CD8-positive, alpha-beta memory T cell (primary cell): ENCODE data around the gene TTK. TPM values are rescaled to one million over a fixed set of nuclear protein-coding genes. Genes with fewer than 3 reads are reported as not detected.

Source experiments
- CTCF ChIA-PET: fragments of 350-600 bp; sonication (Branson Sonifier 250); formaldehyde crosslinking; loops from one replicate; lab custom pipeline; 2021; ENCODE audit warnings: antibody characterized with exemption; lab: Charles Lee
- POLR2A ChIA-PET: fragments of 350-600 bp; sonication (Branson Sonifier 250); formaldehyde crosslinking; loops from one replicate; lab custom pipeline; 2021; ENCODE audit warnings: antibody characterized with exemption; lab: Charles Lee
- DNase-seq, 5 donors: peaks; one replicate each; pipeline versions ENCODE4 v3.0.0 to v3.0.0-alpha.2; 2020 to 2022; ENCODE audit warnings: mixed read lengths in 1 of 5
- H3K27ac ChIP-seq: one replicate; pipeline ENCODE4 v1.7.0; 2013; ENCODE audit warnings: low read depth, mild to moderate bottlenecking, low read length, moderate library complexity
- H3K27me3 ChIP-seq: 2 replicates; pipeline ENCODE4 v1.7.0; 2013; ENCODE audit warnings: low read length, mild to moderate bottlenecking; ENCODE audit not compliant: insufficient read depth, poor library complexity, severe bottlenecking
- H3K36me3 ChIP-seq: 2 replicates; pipeline ENCODE4 v1.7.0; 2013; ENCODE audit warnings: mild to moderate bottlenecking, low read length, moderate library complexity; ENCODE audit not compliant: insufficient read depth
- H3K4me1 ChIP-seq: 2 replicates; pipeline ENCODE4 v1.7.0; 2013; ENCODE audit warnings: mild to moderate bottlenecking, low read length, moderate library complexity; ENCODE audit not compliant: insufficient read depth
- H3K4me3 ChIP-seq: 2 replicates; pipeline ENCODE4 v1.7.0; 2013; ENCODE audit warnings: mild to moderate bottlenecking, low read length
- H3K9me3 ChIP-seq: 2 replicates; pipeline ENCODE4 v1.7.0; 2013; ENCODE audit warnings: mild to moderate bottlenecking, low read length
- H3K27ac Mint-ChIP-seq, 8 donors: one replicate each; pipeline ENCODE4 v1.8.0; 2020 to 2021; ENCODE audit warnings: mixed read lengths in 8 of 8, mild to moderate bottlenecking in 6 of 8, inconsistent platforms in 3 of 8, moderate library complexity in 3 of 8
- H3K27me3 Mint-ChIP-seq, 2 donors: one replicate each; pipeline ENCODE4 v1.8.0; 2020 to 2021; ENCODE audit warnings: mixed read lengths in 2 of 2, mild to moderate bottlenecking in 1 of 2, moderate library complexity in 1 of 2
- H3K36me3 Mint-ChIP-seq, 3 donors: one replicate each; pipeline ENCODE4 v1.8.0; 2020 to 2021; ENCODE audit warnings: mixed read lengths in 3 of 3, inconsistent platforms in 1 of 3, mild to moderate bottlenecking in 1 of 3
- H3K4me1 Mint-ChIP-seq, 3 donors: one replicate each; pipeline ENCODE4 v1.8.0; 2020 to 2021; ENCODE audit warnings: mixed read lengths in 3 of 3, inconsistent platforms in 1 of 3, mild to moderate bottlenecking in 1 of 3
- H3K4me3 Mint-ChIP-seq, 7 donors: one replicate each; pipeline ENCODE4 v1.8.0; 2020 to 2021; ENCODE audit warnings: mixed read lengths in 7 of 7, mild to moderate bottlenecking in 6 of 7, moderate library complexity in 4 of 7, inconsistent platforms in 2 of 7
- H3K9me3 Mint-ChIP-seq, 5 donors: one replicate each; pipeline ENCODE4 v1.8.0; 2020 to 2022; ENCODE audit warnings: mixed read lengths in 5 of 5, mild to moderate bottlenecking in 3 of 5, moderate library complexity in 2 of 5, inconsistent platforms in 1 of 5
- polyA plus RNA-seq: library from polyadenylated mRNA; unstranded; fragments of 300-500 nt; fragmentation: Illumina TruSeq; gene quantifications from one replicate; pipeline ENCODE4 v1.2.3, GENCODE V29; 2021
- total RNA-seq, 2 experiments: library from RNA; stranded (reverse); gene quantifications; one replicate each; pipeline ENCODE4 v1.2.3, GENCODE V29; 2021

Gene TTK
- total and polyA plus RNA-seq, 3 experiments from 2014 or later, result 0.06 to 22.5 (median 19.4) TPM

GRCh38 chr6:80005406-80005805 lies 957 bp downstream of the TTK start:
- Histone ChIP-seq H3K9me3 (no peaks in the 10 kb centered on the region), H3K36me3 (no peaks in the 10 kb centered on the region), H3K4me1 (peaks cover 16% of the 10 kb centered on the region), H3K27ac (peak overlapping the region; percentile 85), H3K27me3 (no peaks in the 10 kb centered on the region), H3K4me3 (no peak overlapping the region)
- peak overlapping the region in 6 of 7 donors; percentile 79 to 93 (median 90) for H3K4me3 Mint-ChIP-seq
- H3K9me3 Mint-ChIP-seq, result no peaks in the 10 kb centered on the region
- ChIA-PET POLR2A (interaction anchor here (0.6 kb wide), 1 partner anchor 97 kb away, joined by 4 read pairs; no protein-coding TSS in a partner anchor), CTCF (interaction anchor here (1.0 kb wide), 2 partner anchors 56 to 136 kb away, joined by 3 to 6 read pairs; no protein-coding TSS in a partner anchor)
- peaks cover 18 to 29% (median 24%) of the 10 kb centered on the region in 3 donors for H3K4me1 Mint-ChIP-seq
- H3K27me3 Mint-ChIP-seq, result peaks cover 0 to 3% of the 10 kb centered on the region in 2 donors
- peaks cover 0 to 3% (median 0%) of the 10 kb centered on the region in 3 donors for H3K36me3 Mint-ChIP-seq
- no peak for DNase-seq
- H3K27ac Mint-ChIP-seq, result peak overlapping the region in 3 of 8 donors; percentile 12 to 88 (median 88)

- H3K36me3 Mint-ChIP-seq, result peaks cover 0 to 3% (median 0%) of the 10 kb centered on the region in 3 donors
- no peaks in the 10 kb centered on the region for H3K27me3 Mint-ChIP-seq
- no peaks in the 10 kb centered on the region for H3K9me3 Mint-ChIP-seq
- DNase-seq, result no peak
- H3K4me1 ChIP-seq, result peaks cover 16% of the 10 kb centered on the region
- H3K27ac ChIP-seq, result no peak overlapping the region
- peak overlapping the region in 1 of 7 donors; percentile 20 for H3K4me3 Mint-ChIP-seq
- H3K27ac Mint-ChIP-seq, result no peak overlapping the region
- peaks cover 18 to 30% (median 24%) of the 10 kb centered on the region in 3 donors for H3K4me1 Mint-ChIP-seq
- H3K4me3 ChIP-seq, result no peak overlapping the region
- H3K9me3 ChIP-seq, result no peaks in the 10 kb centered on the region
- H3K36me3 ChIP-seq, result no peaks in the 10 kb centered on the region
- ChIA-PET CTCF (no interaction called here), POLR2A (no interaction called here)
- H3K27me3 ChIP-seq, result no peaks in the 10 kb centered on the region
These were observed 2.1 kb downstream of the TTK start for GRCh38 chr6:80006541-80006940.

GRCh38 chr6:80009531-80009930 lies 5.1 kb downstream of the TTK start:
- no peak overlapping the region for H3K27ac Mint-ChIP-seq
- H3K9me3 Mint-ChIP-seq, result no peaks in the 10 kb centered on the region
- Histone ChIP-seq H3K9me3 (no peaks in the 10 kb centered on the region), H3K36me3 (no peaks in the 10 kb centered on the region), H3K27ac (no peak overlapping the region), H3K27me3 (no peaks in the 10 kb centered on the region), H3K4me3 (no peak overlapping the region), H3K4me1 (peaks cover 6% of the 10 kb centered on the region)
- POLR2A ChIA-PET, result no interaction called here
- peak overlapping the region in 1 of 7 donors; percentile 16 for H3K4me3 Mint-ChIP-seq
- peaks cover 4 to 14% (median 8%) of the 10 kb centered on the region in 3 donors for H3K4me1 Mint-ChIP-seq
- H3K36me3 Mint-ChIP-seq, result no peaks in the 10 kb centered on the region
- CTCF ChIA-PET, result interaction anchor here (0.8 kb wide), 1 partner anchor 9 kb away, joined by 4 read pairs; no protein-coding TSS in a partner anchor
- no peak for DNase-seq
- no peaks in the 10 kb centered on the region for H3K27me3 Mint-ChIP-seq

- Mint-ChIP-seq H3K4me1 (peaks cover 0 to 6% (median under 1%) of the 10 kb centered on the region in 3 donors), H3K36me3 (no peaks in the 10 kb centered on the region), H3K27me3 (no peaks in the 10 kb centered on the region), H3K9me3 (no peaks in the 10 kb centered on the region), H3K4me3 (no peak overlapping the region), H3K27ac (peak overlapping the region in 1 of 8 donors; percentile 7)
- peaks cover under 1% of the 10 kb centered on the region for H3K4me1 ChIP-seq
- no peak overlapping the region for H3K27ac ChIP-seq
- DNase-seq, result no peak
- no peak overlapping the region for H3K4me3 ChIP-seq
- no peaks in the 10 kb centered on the region for H3K27me3 ChIP-seq
- POLR2A ChIA-PET, result no interaction called here
- no peaks in the 10 kb centered on the region for H3K9me3 ChIP-seq
- CTCF ChIA-PET, result interaction anchor here (0.8 kb wide), 1 partner anchor 10 kb away, joined by 4 read pairs; no protein-coding TSS in a partner anchor
- H3K36me3 ChIP-seq, result no peaks in the 10 kb centered on the region
These were observed 5.8 kb downstream of the TTK start for GRCh38 chr6:80010288-80010687.

GRCh38 chr6:80015839-80016435 lies 11.5 kb downstream of the TTK start:
- H3K27ac Mint-ChIP-seq, result no peak overlapping the region
- Histone ChIP-seq H3K4me3 (no peak overlapping the region), H3K4me1 (no peaks in the 10 kb centered on the region), H3K27me3 (no peaks in the 10 kb centered on the region), H3K36me3 (no peaks in the 10 kb centered on the region), H3K9me3 (no peaks in the 10 kb centered on the region), H3K27ac (no peak overlapping the region)
- peaks cover 3 to 7% (median 3%) of the 10 kb centered on the region in 3 donors for H3K4me1 Mint-ChIP-seq
- POLR2A ChIA-PET, result no interaction called here
- CTCF ChIA-PET, result no interaction called here
- no peaks in the 10 kb centered on the region for H3K27me3 Mint-ChIP-seq
- no peak for DNase-seq
- H3K9me3 Mint-ChIP-seq, result no peaks in the 10 kb centered on the region
- no peaks in the 10 kb centered on the region for H3K36me3 Mint-ChIP-seq
- H3K4me3 Mint-ChIP-seq, result no peak overlapping the region

- H3K9me3 Mint-ChIP-seq, result no peaks in the 10 kb centered on the region
- H3K27ac Mint-ChIP-seq, result peak overlapping the region in 1 of 8 donors; percentile 48
- H3K4me1 ChIP-seq, result no peaks in the 10 kb centered on the region
- peaks cover 3 to 7% (median 3%) of the 10 kb centered on the region in 3 donors for H3K4me1 Mint-ChIP-seq
- no peak for DNase-seq
- H3K4me3 Mint-ChIP-seq, result no peak overlapping the region
- H3K36me3 Mint-ChIP-seq, result no peaks in the 10 kb centered on the region
- no peak overlapping the region for H3K27ac ChIP-seq
- H3K36me3 ChIP-seq, result no peaks in the 10 kb centered on the region
- no peaks in the 10 kb centered on the region for H3K27me3 Mint-ChIP-seq
- H3K4me3 ChIP-seq, result no peak overlapping the region
- H3K9me3 ChIP-seq, result no peaks in the 10 kb centered on the region
- ChIA-PET CTCF (interaction anchor here (1.1 kb wide), 1 partner anchor 72 kb away, joined by 3 read pairs; no protein-coding TSS in a partner anchor), POLR2A (no interaction called here)
- H3K27me3 ChIP-seq, result no peaks in the 10 kb centered on the region
These were observed 16.1 kb downstream of the TTK start for GRCh38 chr6:80020381-80021120.

- Mint-ChIP-seq H3K27me3 (no peaks in the 10 kb centered on the region), H3K9me3 (no peaks in the 10 kb centered on the region), H3K36me3 (no peaks in the 10 kb centered on the region), H3K4me3 (no peak overlapping the region), H3K4me1 (peaks cover 3 to 5% (median 3%) of the 10 kb centered on the region in 3 donors), H3K27ac (no peak overlapping the region)
- no peaks in the 10 kb centered on the region for H3K27me3 ChIP-seq
- no peaks in the 10 kb centered on the region for H3K9me3 ChIP-seq
- CTCF ChIA-PET, result no interaction called here
- DNase-seq, result no peak
- no peaks in the 10 kb centered on the region for H3K36me3 ChIP-seq
- H3K4me1 ChIP-seq, result no peaks in the 10 kb centered on the region
- H3K27ac ChIP-seq, result no peak overlapping the region
- H3K4me3 ChIP-seq, result no peak overlapping the region
- POLR2A ChIA-PET, result no interaction called here
These were observed 16.7 kb downstream of the TTK start for GRCh38 chr6:80021131-80021530.

GRCh38 chr6:80021591-80021990 lies 17.1 kb downstream of the TTK start:
- Mint-ChIP-seq H3K27me3 (no peaks in the 10 kb centered on the region), H3K27ac (no peak overlapping the region), H3K4me1 (peaks cover 0 to under 1% (median 0%) of the 10 kb centered on the region in 3 donors), H3K4me3 (no peak overlapping the region), H3K36me3 (no peaks in the 10 kb centered on the region), H3K9me3 (no peaks in the 10 kb centered on the region)
- ChIA-PET POLR2A (no interaction called here), CTCF (no interaction called here)
- no peaks in the 10 kb centered on the region for H3K36me3 ChIP-seq
- H3K9me3 ChIP-seq, result no peaks in the 10 kb centered on the region
- H3K4me1 ChIP-seq, result no peaks in the 10 kb centered on the region
- H3K4me3 ChIP-seq, result no peak overlapping the region
- no peak overlapping the region for H3K27ac ChIP-seq
- DNase-seq, result no peak
- H3K27me3 ChIP-seq, result no peaks in the 10 kb centered on the region
